GM19324 (cell line): Measurements from ENCODE around the gene WDR6.
A peak's percentile ranks its signal among the peaks of the same experiment; 100 is the strongest.
"Not testable (repeated sequence)": the region's sequence is repeated elsewhere in the genome, so short reads cannot be mapped to it uniquely, and the experiment has no call there.

Experiments
- ATAC-seq: cut with Tn5 transposase; IDR thresholded peaks from one replicate; pipeline ENCODE4 v1.9.1; 2021; ENCODE audit warnings: mild to moderate bottlenecking, moderate library complexity; ENCODE audit not compliant: unreplicated experiment, low FRiP score

Gene WDR6

GRCh38 chr3:48991851-48992545 lies 15.2 kb upstream of the WDR6 start:
- no peak for ATAC-seq

GRCh38 chr3:48993834-48994233 lies 13.4 kb upstream of the WDR6 start:
- no peak for ATAC-seq

GRCh38 chr3:48996640-48997039 lies 10.6 kb upstream of the WDR6 start:
- ATAC-seq: no peak

- ATAC-seq: no peak
These were observed 10.0 kb upstream of the WDR6 start for GRCh38 chr3:48997102-48997635.

GRCh38 chr3:48997714-48998637 lies 9.2 kb upstream of the WDR6 start:
- no peak for ATAC-seq

- ATAC-seq: no peak
These were observed 7.9 kb upstream of the WDR6 start for GRCh38 chr3:48999085-48999858.

- no peak for ATAC-seq
These were observed 6.0 kb upstream of the WDR6 start for GRCh38 chr3:49001155-49001554.

GRCh38 chr3:49004352-49005302 lies 2.6 kb upstream of the WDR6 start:
- no peak for ATAC-seq

- no peak for ATAC-seq
These were observed 1.9 kb upstream of the WDR6 start for GRCh38 chr3:49005303-49005680.

GRCh38 chr3:49005998-49006397 lies 1.2 kb upstream of the WDR6 start:
- ATAC-seq: no peak

- ATAC-seq: no peak
These were observed 653 bp upstream of the WDR6 start for GRCh38 chr3:49006408-49007067.

GRCh38 chr3:49007771-49008528 lies 759 bp downstream of the WDR6 start:
- peak; percentile 34 for ATAC-seq

- ATAC-seq: not testable (repeated sequence)
These were observed 1.4 kb downstream of the WDR6 start for GRCh38 chr3:49008627-49009026.

GRCh38 chr3:49009396-49009795 lies 2.2 kb downstream of the WDR6 start:
- no peak for ATAC-seq

GRCh38 chr3:49012441-49013017 lies 5.3 kb downstream of the WDR6 start:
- no peak for ATAC-seq

GRCh38 chr3:49013113-49013737 lies 6.0 kb downstream of the WDR6 start:
- ATAC-seq: no peak

- no peak for ATAC-seq
These were observed 6.8 kb downstream of the WDR6 start for GRCh38 chr3:49013738-49014660.
